Breast epithelium (tissue), 3 donors: ENCODE data around the gene CHRNA9.

Experiments
- POLR2AphosphoS5 ChIP-seq, 3 donors: sonication (generic); formaldehyde crosslinking; IDR thresholded peaks; one replicate each; pipeline ENCODE4 v1.6.1; 2017; ENCODE audit warnings: antibody characterized with exemption in 3 of 3
- TF ChIP-seq, protein P1 (sequence below), 3 donors: fragments of 450-650 bp; IDR thresholded peaks; one replicate each; pipeline ENCODE4 v1.5.1; 2016 to 2017; ENCODE audit warnings: antibody characterized with exemption in 3 of 3, mild to moderate bottlenecking in 3 of 3, moderate library complexity in 3 of 3

DNA sequence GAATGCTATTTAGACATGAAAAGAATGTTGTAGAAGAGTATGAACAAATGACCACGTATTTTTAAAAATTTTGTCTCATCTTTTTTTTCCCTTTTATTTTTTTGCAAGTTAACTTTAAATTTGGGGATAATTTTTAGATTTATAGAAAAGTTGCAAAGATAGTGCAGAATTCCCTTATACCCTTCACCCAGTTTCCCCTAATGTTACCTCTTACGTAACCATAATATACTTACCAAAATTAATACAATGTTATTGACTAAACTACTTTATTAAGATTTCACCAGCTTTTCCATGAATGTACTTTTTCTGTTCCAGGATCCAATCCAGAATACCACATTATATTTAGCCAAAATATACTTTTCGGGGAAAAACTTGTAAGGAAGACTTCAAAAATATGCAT, 12.3 kb downstream of the CHRNA9 start:
- TF ChIP-seq, protein P1, sequence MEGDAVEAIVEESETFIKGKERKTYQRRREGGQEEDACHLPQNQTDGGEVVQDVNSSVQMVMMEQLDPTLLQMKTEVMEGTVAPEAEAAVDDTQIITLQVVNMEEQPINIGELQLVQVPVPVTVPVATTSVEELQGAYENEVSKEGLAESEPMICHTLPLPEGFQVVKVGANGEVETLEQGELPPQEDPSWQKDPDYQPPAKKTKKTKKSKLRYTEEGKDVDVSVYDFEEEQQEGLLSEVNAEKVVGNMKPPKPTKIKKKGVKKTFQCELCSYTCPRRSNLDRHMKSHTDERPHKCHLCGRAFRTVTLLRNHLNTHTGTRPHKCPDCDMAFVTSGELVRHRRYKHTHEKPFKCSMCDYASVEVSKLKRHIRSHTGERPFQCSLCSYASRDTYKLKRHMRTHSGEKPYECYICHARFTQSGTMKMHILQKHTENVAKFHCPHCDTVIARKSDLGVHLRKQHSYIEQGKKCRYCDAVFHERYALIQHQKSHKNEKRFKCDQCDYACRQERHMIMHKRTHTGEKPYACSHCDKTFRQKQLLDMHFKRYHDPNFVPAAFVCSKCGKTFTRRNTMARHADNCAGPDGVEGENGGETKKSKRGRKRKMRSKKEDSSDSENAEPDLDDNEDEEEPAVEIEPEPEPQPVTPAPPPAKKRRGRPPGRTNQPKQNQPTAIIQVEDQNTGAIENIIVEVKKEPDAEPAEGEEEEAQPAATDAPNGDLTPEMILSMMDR (IDR thresholded peaks at IDR 0.05) = no peak
- TF ChIP-seq POLR2AphosphoS5 (IDR thresholded peaks at IDR 0.05) = no peak
